Inflammatory macrophage (primary cell): ENCODE measurements around the gene UQCR11.

Experiments
- DNase-seq, 2 donors: peaks; one replicate each; pipeline ENCODE4 v3.0.0-alpha.2; 2020 to 2022

UQCR11 gene

DNA sequence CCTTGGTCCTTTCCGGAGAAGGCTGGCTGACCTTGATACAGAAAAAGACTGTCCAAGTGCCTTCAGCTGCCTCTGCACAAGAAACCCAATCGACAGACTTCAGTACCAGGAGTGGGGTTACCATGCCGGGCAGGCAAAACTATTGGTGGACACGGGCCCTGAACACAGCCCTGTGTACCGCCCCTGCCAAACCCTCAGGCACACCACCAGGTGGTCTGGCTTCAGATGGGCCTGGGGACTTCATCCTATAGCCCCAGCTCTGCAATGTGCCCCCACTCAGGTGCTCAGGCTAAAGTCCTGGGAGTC is 29.6 kb upstream of the UQCR11 start:
- DNase-seq: no peak

DNA sequence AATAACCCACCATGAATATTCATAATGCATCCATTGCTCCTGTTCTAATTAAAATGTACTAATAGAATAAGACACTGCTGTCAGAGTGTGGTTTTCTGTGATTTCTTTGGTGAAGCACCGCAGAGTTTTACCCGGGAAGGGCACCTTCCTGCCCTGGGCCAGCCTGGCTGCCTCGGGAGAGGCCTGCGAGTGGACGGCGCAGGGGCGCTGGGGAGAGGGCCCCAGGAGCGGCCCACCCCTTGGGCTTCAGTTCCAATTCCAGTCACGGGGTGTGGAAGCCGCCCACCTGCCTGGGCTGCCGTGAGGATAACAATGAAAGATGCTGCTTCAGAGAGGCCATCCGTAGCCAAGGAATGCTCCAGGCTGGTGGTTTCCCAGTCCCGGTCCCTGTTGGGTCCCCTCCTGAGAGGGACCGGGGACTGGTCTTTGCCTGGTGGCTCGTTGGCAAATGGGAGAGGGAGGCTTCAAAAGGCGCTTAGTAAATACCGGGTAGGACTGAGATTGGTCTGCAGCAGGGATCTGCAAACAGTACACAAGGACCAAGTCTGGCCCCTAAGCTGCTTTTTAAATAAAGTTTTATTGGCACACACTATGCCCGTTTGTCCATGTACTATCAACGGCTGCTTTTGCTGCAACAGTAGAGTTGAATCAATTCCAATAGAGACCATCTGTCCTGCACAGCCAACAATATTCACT is 29.1 kb upstream of the UQCR11 start:
- no peak for DNase-seq

DNA sequence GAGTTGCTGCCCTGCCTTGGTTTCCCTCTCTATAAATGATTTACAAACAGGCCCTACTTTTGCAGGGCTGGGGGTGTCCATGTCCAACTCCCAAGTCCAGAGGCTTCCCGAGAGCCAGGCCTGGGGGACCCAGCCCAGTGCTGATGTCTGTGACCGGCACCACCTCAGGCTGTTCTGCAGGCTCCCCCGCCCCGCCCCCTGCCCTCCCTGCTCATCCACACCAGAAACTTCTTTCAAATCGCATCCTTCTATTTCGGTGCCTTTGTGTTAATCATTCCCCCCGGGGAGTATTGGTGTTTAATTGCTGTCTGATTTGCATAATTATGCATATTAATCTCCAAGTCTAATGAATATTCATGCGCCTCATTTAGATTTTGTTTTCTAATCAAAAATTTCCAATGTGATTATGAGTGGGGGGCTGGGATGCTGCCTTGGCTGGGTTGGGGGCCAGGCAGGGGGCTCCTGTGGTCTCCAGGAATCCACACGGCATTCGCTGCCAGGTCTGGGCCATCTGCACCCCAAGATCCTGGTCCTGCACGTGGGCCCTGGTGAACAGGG is 28.1 kb upstream of the UQCR11 start:
- no peak for DNase-seq

DNA sequence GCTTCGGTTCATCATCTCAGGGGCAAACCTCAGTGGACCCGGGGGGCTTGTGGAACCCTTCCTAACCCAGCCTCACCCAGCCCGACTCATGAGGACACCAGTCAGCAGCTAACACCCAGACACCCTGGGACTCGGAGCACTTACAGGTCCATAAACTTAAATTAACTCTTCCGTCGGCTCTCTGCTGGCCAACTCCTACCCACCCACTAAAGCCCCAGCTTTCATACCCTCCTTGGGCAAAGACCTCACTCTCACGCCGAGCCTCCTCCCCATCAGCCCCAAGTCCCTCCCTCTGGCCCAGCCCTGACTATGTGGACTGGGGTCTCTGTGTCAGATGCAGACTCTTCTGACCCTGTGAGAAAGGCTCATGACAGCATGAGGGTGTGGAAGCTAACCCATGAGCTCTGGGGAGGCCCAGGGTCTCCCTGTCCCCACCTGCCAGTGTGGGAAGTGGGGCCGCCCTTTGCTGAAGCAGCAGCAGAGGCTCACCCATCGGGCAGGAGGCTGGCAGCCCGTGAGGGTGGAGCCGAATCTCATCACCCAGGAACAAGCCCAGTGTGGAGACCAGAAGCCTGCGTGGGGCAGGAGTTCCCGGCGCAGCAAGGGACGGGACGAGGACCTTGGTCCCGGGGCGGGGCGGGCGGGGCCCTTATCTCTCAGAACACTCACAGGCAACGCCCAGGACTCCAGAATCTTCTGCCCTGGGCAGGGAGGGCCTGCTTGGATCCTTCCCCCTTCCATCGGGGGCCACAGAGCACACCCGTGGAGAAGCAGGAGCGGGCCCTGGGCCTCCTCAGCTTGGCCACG is 27.4 kb upstream of the UQCR11 start:
- no peak for DNase-seq

DNA sequence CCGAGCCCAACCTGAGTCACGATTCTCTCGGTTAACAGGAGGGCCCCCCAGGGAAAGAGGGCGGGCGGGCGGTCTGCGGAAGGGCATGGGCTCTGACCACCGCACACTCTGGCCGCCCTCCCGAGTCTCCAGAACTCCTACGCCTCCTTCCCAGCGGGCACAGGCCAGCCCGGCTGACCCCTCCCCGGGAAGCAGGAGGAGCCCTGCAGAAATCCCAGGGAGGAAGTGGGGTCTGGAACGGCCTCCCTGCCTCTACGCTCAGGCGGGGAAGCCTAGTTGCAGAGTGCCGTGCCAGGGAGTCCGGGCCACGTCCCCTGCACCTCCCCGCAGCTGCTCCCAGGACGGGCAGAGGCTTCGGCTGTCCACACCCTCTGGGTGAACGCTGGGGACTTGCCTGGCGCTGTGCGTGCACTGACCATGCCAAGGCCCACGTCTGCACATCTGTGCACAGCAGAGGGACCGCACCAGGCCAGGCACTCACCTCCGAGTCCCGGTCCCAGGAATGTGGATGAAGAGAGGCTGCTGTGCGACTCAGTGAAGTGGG is 26.4 kb upstream of the UQCR11 start:
- no peak for DNase-seq

DNA sequence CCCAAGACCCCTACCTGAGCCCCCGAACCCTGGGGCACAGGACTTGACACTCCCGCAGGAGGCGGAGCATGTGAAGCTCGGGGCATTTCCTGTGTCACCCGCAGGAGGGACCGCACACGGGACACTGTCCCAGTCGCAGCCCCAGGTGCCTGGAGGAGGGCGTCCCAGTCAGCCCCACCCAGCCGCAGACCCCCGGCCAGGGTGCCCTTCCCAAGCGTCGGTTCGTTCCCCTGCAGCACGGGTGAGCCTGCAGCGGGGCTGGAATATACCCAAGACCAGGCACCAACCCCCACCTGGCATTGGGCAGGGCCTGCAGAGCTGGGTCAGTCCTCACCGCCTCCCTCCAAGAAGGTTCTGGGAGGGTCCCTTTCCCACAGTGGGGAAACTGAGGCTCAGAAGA is 25.5 kb upstream of the UQCR11 start:
- DNase-seq: no peak

DNA sequence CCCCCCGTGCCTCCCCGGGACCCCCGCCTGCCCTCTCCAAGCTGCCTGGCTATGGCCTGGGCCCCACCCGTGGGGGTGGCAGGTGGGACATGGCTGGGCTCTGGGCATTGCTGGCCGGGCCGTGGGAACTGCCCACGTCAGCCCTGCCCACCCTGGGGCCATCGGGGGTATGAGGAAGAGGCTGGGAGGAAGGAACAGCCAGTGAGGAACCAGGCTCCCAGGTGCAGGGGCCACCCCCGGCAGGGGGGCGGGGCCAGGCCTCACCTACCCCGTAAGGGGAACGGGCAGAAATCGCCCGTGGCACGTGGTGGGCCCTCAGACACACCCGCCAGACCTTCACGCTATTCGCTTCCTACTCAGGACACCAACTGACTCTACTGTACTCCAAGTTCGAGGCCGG is 24.8 kb upstream of the UQCR11 start:
- DNase-seq: no peak

DNA sequence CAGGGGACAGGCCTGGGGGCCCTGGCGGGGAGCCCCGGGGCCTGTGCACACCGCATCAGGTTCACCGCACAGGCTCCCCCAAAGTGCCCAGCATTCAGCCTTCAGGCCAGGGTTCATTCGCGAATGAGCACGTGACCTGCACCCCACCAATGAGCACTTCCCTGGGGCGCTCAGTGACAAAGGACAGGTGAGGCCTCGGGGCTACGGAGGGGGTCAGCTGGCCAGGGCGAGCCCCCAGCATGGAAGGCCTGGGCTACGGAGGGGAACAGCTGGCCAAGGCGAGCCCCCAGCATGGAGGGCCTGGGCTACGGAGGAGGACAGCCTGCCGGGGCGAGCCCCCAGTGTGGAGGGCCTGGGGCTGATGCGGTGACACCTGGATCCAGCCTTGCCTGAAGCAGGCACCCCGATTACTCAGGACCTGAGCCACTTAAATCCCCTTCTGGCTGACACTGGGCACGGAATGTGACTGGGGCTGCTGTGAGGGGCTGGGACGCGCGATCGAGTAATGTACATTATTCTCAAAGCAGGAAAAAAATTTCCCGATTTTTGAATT is 24.1 kb upstream of the UQCR11 start:
- no peak for DNase-seq

DNA sequence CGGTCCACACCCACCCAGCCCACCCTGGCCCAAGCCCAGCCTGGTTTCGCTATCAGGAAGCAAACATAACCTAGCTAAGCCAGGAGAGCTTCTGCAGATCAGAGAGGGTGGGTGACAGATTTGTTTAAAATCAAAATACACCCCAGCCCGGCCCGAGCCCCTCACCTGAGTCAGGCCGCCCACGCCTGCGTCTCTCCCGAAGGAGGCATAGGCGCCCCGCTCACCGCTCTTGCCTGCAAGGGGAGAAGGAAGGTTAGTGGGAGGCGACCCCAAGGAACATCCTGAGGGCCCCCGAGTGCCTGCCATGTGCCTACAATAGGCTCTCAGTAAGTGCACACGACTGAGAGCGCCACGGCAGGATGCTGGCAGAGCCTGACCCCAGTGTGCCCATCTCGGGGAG is 21.9 kb upstream of the UQCR11 start:
- DNase-seq: no peak

DNA sequence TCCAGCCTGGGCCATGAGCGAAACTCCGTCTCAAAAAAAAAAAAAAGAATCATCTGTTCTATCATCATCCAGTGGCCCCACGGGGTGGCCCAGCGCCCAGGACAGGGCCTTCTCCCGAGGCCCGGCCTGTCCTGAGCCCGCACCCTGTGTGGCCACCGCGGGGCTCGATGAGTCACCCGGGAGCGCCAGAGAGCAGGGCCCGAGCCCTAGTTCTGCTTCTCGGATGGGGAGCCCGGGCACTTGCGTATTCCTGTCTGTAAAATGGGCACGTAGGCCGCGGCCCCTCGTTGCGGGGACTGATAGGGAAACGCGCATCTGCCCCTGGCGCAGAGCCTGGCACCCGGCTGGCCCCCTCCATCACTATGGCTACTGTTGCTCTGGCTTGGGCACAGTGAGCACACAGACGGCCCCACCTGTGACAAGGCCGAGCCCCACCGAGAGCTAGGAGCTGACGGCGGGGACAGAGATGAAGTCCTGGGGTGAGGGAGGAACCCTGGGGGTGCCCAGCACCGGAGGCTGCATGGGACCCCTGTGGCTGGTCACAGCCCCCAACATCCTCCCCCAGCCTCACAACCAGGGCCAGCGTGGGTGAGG is 21.3 kb upstream of the UQCR11 start:
- DNase-seq: no peak

DNA sequence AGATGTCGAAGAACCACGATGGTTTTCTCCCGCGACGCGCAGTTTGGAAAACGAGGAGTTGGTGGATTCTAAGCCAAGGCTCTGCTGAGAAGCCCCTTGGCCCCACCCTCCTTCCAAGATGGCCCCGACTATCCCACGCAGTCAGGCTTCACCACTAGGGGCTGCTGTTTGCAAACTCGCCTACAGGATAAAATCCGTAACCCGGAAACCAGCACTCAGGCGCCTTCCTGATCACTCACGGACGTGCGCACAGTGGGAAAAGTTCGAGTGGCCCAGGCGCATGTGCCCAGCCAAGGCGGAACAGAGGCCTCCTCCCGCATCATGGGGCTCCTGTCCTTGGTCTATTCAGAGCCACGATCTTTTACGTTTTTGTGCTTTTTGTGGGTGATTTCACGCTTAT is 19.2 kb upstream of the UQCR11 start:
- DNase-seq: peak; percentile 71 to 77

DNA sequence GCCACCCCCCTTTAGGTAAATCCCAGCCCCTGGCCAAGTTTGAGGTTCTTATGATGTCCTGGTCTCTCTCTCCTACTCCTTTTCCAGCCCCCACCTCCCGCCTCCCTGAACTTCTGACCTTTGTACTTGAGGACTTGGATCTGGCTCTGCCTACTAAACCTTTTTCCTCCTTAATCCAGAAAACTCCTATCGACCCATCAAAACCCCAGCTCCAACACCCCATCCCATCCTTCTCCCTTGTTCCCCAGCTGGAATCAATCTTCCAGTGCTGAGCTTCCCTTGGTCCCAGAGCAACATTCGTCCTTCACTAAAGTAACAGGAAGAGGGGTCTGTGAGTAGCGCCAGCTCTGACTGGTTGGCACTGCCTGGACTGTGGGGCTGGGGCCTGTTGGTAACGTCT is 17.3 kb upstream of the UQCR11 start:
- no peak for DNase-seq

DNA sequence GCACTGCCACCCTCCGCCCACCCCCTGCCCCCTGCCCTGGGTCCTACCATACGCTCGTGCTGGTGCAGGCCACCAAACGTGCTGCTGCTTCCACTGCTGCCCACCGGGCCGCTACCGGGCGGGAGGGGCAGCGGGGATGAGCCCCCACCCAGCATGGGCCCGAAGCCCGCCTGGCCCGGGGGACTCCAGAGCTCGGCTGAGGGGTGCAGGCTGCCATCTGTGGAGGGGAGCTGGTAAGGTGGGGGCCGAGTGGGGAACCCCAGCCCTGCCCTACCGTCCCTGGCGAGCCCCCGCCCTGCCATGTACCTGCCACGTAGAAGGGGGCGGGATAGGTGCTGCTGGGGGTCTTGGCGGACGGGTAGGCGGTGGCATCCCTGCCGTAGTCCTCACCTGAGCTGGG is 16.7 kb upstream of the UQCR11 start:
- DNase-seq: no peak

DNA sequence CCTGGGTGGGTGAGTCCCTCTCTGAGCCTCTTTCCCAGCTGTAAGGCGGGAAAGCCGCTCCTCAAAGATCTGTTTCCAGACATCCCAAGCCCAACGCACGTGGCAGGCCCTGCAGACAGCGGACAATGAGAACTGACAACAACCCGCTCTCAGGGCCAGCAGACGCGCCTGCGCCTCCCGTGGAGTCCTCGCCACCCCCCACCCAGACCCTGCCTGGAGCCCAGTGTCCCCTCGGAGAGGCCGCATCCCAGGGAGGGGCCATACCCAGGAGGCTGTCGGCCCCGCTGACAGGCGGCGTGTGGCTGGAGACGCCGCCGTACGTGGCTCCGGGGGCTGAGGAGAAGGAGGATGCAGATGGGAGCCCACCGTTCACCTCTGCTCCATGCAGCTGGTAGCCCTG is 16.3 kb upstream of the UQCR11 start:
- DNase-seq: no peak

DNA sequence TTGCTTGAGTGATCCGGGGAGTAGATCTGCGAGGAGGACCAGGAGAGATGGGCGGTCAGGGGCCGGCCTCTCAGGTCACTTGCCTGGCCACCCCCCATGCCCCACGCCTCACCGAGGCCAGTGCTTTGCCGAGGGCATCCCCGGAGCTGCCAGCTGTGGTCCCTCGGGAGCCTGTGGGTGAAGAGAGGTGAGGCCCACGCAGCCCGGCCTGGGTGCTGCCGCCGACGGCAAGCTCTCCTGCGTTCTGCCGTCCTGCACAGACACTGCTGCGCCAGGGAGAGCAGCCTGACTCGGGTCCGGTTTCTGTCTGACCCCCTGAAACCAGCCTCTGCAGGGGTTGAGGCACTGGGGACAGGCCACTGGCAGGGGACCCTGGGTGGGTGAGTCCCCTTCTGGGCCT is 15.8 kb upstream of the UQCR11 start:
- no peak for DNase-seq

DNA sequence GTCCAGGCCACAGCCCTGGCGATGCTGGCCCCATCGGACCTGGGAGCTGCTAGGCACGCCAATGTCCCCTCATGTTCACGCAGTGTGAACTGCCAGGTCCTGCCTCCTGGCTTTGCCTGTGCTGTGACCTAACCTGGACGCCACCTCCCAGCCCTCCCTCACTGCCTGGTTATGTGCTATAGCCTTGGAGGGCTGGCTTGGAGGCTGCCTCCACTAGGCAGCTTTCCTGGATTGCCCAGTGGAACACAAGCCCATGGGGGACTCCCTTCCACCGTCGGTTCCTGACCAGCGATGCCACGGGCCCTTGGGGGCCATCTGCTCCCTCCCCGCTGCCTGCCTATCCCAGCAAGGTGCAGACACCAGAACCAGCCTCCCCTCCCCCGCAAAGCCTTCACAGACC is 15.2 kb upstream of the UQCR11 start:
- no peak for DNase-seq

DNA sequence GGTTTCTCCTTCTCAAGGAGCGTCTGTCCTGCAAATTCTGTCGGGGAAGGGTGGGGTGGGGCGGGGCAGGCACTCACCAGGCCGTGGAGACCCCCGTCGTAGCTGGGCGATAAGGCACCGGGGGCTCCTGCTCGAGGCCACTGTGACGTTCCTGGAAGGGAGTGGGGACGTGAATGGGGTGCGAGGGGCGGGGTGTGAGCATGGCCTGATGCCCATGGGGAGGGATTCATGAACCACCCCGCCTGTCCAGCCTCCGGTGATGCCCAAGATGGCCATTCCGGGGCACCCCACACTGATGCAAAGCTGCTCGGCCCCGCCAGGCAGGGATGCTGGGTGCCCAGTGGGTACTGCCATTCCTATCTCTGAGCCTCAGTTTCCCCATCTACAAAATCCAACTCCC is 14.4 kb upstream of the UQCR11 start:
- no peak for DNase-seq

DNA sequence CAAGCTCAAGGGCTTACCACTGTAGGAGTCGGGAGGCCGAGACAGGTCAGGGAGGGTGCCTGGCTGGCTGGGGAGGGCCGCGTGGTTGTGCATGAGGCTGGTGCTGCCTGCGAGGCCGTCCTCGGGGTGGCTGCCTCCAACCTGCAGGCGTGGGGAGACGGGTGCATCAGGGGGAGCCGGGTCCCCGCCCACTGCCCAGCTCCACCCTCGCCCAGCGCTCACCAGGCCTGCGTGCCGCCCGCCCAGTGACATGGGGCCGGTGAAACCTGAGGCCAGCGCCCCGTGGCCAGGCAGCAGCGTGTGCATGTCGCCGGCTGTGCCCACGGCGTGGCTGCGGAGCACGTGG is 13.8 kb upstream of the UQCR11 start:
- DNase-seq: no peak

DNA sequence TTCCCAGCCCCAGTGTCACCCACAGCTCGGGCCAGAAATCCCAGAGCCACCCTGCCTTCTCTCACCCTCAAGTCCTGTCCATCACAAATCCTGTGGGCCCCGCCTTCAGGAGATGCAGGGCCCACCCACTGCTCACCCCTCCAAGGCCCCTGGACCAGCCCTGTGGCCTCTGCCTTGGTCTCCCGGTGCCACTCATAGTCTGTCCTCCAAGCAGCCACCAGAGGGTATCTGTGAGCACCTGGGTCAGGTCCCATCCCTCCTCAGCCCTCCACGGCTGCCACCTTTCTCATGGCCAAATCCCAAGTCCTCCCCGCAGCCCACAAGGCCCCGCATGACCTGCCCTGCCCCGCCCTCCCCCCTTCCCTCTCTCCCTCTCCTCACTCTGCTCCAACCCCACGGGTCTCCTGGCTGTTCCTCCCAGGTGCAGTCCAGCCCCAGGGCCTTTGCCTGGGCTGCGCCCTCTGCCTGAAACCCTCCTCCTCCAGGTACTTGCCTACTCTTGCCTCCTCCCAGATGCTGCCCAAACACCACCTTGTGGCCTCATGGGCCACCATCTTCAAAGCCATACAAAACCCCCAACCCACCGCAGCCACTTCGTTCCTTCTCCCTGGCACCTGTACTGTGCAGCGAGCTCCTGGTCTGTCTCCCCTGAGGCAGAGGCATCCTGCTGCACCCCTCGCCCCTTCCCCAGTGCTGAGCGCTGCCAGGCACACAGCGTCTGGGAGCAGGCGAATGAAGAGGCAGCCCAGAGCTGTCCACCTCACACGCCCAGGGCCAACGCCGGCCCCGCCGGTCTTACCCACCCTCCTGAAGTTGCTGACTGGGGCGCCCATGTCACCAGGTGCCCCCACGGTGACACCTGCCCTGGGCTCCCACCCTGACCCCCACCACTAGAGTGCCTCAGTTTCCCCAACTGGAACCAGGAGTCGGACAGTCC is 13.2 kb upstream of the UQCR11 start:
- peak in 1 of 2 donors; percentile 12 for DNase-seq

DNA sequence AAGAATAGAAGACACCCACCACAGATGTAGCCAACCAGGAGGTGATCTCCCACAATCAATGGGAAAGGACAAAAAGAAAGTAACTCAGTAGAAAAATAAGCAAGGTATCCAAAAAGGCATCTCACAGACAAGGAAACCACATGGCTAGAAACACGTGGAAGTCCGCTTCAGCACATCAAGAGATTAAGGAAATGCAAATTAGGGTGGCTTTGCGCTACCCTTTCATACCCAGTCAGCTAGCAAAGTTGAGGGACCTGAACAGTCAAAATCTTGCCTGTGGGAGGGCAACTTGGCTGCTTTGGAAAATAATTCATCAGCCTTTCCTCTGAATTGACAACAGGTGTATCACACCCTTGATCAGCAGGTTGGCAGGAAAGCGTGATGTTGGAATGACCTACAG is 11.6 kb upstream of the UQCR11 start:
- DNase-seq: no peak

DNA sequence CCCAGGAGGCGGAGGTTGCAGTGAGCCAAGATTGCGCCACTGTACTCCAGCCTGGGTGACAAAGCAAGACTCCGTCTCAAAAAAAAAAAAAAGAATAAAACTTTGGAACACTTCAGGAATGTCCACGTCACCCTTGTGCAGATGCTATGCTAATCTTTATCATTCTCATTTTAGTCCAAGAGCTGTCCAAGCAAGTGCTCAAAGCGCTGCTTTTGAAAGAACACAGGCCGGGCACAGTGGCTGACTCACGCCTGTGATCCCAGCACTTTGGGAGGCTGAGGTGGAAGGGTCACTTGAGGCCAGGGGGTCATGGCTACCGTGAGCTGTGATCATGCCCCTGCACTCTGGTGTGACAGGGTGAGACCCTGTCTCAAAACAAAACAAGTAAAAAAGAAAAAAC is 11.1 kb upstream of the UQCR11 start:
- no peak for DNase-seq

DNA sequence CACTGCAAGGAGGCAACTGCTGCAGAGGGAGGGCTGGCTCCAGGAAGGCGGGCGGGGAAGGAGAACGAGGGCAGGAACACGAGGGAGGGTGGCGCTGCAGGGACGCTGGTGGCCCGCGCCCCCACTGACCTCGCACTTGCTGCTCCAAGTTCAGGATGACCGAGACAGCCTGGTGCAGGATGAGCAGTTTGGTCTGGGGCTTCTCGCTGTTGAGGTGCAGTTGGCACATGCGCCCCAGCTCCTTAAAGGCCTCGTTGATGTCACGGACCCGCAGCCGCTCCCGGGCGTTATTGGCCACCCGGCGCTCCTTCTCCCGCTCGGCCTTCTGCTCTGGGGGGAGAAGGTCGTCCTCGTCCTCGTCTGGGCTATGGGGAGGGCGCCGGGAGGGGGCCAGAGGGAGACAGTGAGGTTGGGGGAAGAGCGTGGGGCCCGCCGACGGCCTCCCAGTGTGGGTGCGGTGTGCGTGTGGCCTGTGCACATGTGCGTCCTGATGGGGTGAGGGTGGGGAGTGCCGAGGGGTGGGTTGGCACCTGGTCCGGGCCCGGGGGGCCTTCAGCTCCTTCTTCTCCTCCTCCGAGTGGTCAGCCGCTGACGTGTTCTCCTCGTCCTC is 10.0 kb upstream of the UQCR11 start:
- no peak for DNase-seq
